ENCODE measurements around the gene EMILIN1. TPM values are rescaled to one million over a fixed set of nuclear protein-coding genes. Genes with fewer than 3 reads are reported as not detected.

EMILIN1 gene
- polyA plus RNA-seq, 1 of the 3 experiments (the other 2 are of a cell fraction), result 286 TPM

- H3K9me3 ChIP-seq, result no peaks in the 10 kb centered on the region
- H4K20me1 ChIP-seq (ENCODE audit: insufficient read depth), result peaks cover 16% of the 10 kb centered on the region; the same call in 1 of the 2 replicates
- TF ChIP-seq FOXJ3 (CRISPR knock-in tag; IDR thresholded peaks at IDR 0.05) (no peak), RCOR1 (IDR thresholded peaks at IDR 0.05; ENCODE audit: low read length) (no peak), ELF1 (IDR thresholded peaks at IDR 0.05) (no peak), FOXM1 (IDR thresholded peaks at IDR 0.05; ENCODE audit: low read depth) (no peak), TAF1 (IDR thresholded peaks at IDR 0.05; ENCODE audit: borderline replicate concordance, low read depth, low read length) (no peak), REST (IDR thresholded peaks at IDR 0.05; ENCODE audit: low read depth, low read length) (no peak), GATA2 (CRISPR knock-in tag; IDR thresholded peaks at IDR 0.05) (no peak), SIN3A (IDR thresholded peaks at IDR 0.05; ENCODE audit: borderline replicate concordance, low read depth, low read length) (no peak), USF2 (IDR thresholded peaks at IDR 0.05; ENCODE audit: borderline replicate concordance, low read depth, low read length) (no peak), MEF2A (IDR thresholded peaks at IDR 0.05; ENCODE audit: borderline replicate concordance, low read depth) (no peak), NRF1 (IDR thresholded peaks at IDR 0.05; ENCODE audit: low read depth, low read length) (no peak)
- TF ChIP-seq, protein P1, sequence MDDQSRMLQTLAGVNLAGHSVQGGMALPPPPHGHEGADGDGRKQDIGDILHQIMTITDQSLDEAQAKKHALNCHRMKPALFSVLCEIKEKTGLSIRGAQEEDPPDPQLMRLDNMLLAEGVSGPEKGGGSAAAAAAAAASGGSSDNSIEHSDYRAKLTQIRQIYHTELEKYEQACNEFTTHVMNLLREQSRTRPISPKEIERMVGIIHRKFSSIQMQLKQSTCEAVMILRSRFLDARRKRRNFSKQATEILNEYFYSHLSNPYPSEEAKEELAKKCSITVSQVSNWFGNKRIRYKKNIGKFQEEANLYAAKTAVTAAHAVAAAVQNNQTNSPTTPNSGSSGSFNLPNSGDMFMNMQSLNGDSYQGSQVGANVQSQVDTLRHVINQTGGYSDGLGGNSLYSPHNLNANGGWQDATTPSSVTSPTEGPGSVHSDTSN (IDR thresholded peaks at IDR 0.05), result no peak
- H3F3A ChIP-seq (replicated peaks; ENCODE audit: insufficient read depth), result peaks cover 13% of the 10 kb centered on the region
- H3K4me3 ChIP-seq (ENCODE audit: low read depth in 2 of 2, low read length in 1 of 2), result peak overlapping the region in 1 of 2 experiments; percentile 32; a peak in 1 of 4 replicates
- H3K36me3 ChIP-seq (replicated peaks in 1 of 2; ENCODE audit: control insufficient read depth in 1 of 2, insufficient read depth in 2 of 2, low read length in 1 of 2), result peaks cover 16 to 38% of the 10 kb centered on the region in 2 experiments
- ChIA-PET CTCF (interaction anchor here (0.9 to 14.6 kb wide), 10 partner anchors 15 to 236 kb away, joined by 3 to 227 read pairs (median 16); partner anchors contain the start of genes AGBL5 and OST4), POLR2A (interaction anchor here (1.4 to 6.7 kb wide), 3 partner anchors 10 to 32 kb away, joined by 3 to 63 read pairs (median 18); partner anchors contain the start of genes AGBL5 and OST4)
- H3K4me1 ChIP-seq (ENCODE audit: control insufficient read depth in 1 of 2, insufficient read depth in 2 of 2, low read depth in 1 of 2, low read length in 1 of 2), result peaks cover 25 to 57% of the 10 kb centered on the region in 2 experiments
- no peak for DNase-seq
- no peak overlapping the region for H3K9ac ChIP-seq
- H3K4me2 ChIP-seq, result peak overlapping the region; percentile 100
- no peaks in the 10 kb centered on the region for H3K9me2 ChIP-seq
- H3K27me3 ChIP-seq (ENCODE audit: insufficient read depth), result no peaks in the 10 kb centered on the region
- peaks cover 32% of the 10 kb centered on the region for H3K79me2 ChIP-seq (ENCODE audit: insufficient read depth)
- peak overlapping the region; percentile 50 to 99; a peak in 3 of 4 replicates for H3K27ac ChIP-seq (ENCODE audit: low read depth in 2 of 2, low read length in 1 of 2)
- 87% methylated on average over 27 of the region's 38 CpGs for whole genome bisulfite sequencing (ENCODE audit: low lambda C conversion rate)
- no peak overlapping the region for H2AFZ ChIP-seq (ENCODE audit: low read depth)
Measured at GRCh38 chr2:27081984-27082772, 3.8 kb downstream of the EMILIN1 start.

Data from SK-N-SH (cell line).